HCT116 (cell line): ENCODE data around the gene REG1B. TPM values are rescaled to one million over a fixed set of nuclear protein-coding genes. Genes with fewer than 3 reads are reported as not detected.
"Not testable (repeated sequence)": the region's sequence is repeated elsewhere in the genome, so short reads cannot be mapped to it uniquely, and the experiment has no call there.

Experiments used
- ATAC-seq: fragments of 200-7000 bp; cut with Tn5 transposase; 2 replicates; pipeline ENCODE4 v1.9.1; 2020; ENCODE audit warnings: mild to moderate bottlenecking, moderate library complexity
- BruUV-seq: library from RNA; stranded (reverse); fragments of 400-500 nt; replicated peaks from 2 replicates; lab custom pipeline; 2021; lab: Mats Ljungman, UMichigan
- CTCF ChIA-PET: fragments of 300-600 bp; sonication (Branson Sonifier 250); formaldehyde crosslinking; loops from one replicate; lab custom pipeline; 2021; ENCODE audit warnings: antibody characterized with exemption; lab: Charles Lee
- POLR2A ChIA-PET: fragments of 300-600, 350-600 bp; sonication (Branson Sonifier 250); formaldehyde crosslinking; loops from one replicate; lab custom pipeline; 2021; ENCODE audit warnings: antibody characterized with exemption; lab: Charles Lee
- RAD21 ChIA-PET, 2 experiments: fragments of 300-600 bp; sonication (Branson Sonifier 250); formaldehyde crosslinking; loops; one replicate each; lab custom pipeline; 2023; ENCODE audit warnings: low total read pairs in 2 of 2; ENCODE audit not compliant: uncharacterized antibody in 2 of 2, unreplicated experiment in 2 of 2, low non-redundant PET in 1 of 2; lab: Charles Lee
- DNase-seq: peaks from one replicate; pipeline ENCODE4 v3.0.0-alpha.2; 2010; ENCODE audit warnings: low read depth, low spot score
- H2AFZ ChIP-seq: fragments of 200-600 bp; shearing (Covaris generic), sonication (generic); 2 replicates; pipeline ENCODE4 v1.6.1; 2017; ENCODE audit warnings: low read depth, mixed run types, mixed read lengths, antibody characterized with exemption, low read length; ENCODE audit not compliant: poor library complexity, severe bottlenecking
- H3K27ac ChIP-seq: 2 replicates; pipeline ENCODE4 v1.5.1; 2012; ENCODE audit warnings: low read depth, low read length
- H3K27me3 ChIP-seq: fragments of 200-600 bp; sonication (generic); 2 replicates; pipeline ENCODE4 v1.6.1; 2016; ENCODE audit warnings: mixed run types, low read length, mixed read lengths; ENCODE audit not compliant: insufficient read depth
- H3K36me3 ChIP-seq, 2 experiments: fragments of 200-500 bp in 1 of 2; fragments of 200-600 bp in 1 of 2; sonication (Bioruptor generic) in 1 of 2; sonication (generic) in 1 of 2; 2 replicates each; pipeline versions ENCODE4 v1.5.1 to v1.6.1; 2014 to 2016; ENCODE audit warnings: low read length in 2 of 2, inconsistent platforms in 1 of 2, mixed read lengths in 1 of 2, mixed run types in 1 of 2; ENCODE audit not compliant: insufficient read depth in 2 of 2, control insufficient read depth in 1 of 2
- H3K4me1 ChIP-seq, 2 experiments: fragments of 200-600 bp in 1 of 2; sonication (generic) in 1 of 2; 2 replicates each; pipeline versions ENCODE4 v1.5.1 to v1.6.1; 2012 to 2017; ENCODE audit warnings: low read length in 2 of 2, inconsistent platforms in 1 of 2, mild to moderate bottlenecking in 1 of 2, mixed read lengths in 1 of 2, mixed run types in 1 of 2, moderate library complexity in 1 of 2; ENCODE audit not compliant: insufficient read depth in 2 of 2, control insufficient read depth in 1 of 2
- H3K4me2 ChIP-seq: fragments of 200-600 bp; sonication (generic); 2 replicates; pipeline ENCODE4 v1.6.1; 2017; ENCODE audit warnings: mixed run types, low read length, mixed read lengths
- H3K4me3 ChIP-seq, 2 experiments: fragments of 200-600 bp in 1 of 2; sonication (generic) in 1 of 2; replicated peaks in 1 of 2; 2 replicates each; pipeline ENCODE4 v1.5.1; 2011 to 2016; ENCODE audit warnings: low read length in 2 of 2, control low read depth in 1 of 2, low read depth in 1 of 2, mild to moderate bottlenecking in 1 of 2, mixed read lengths in 1 of 2, mixed run types in 1 of 2
- H3K79me2 ChIP-seq: fragments of 200-600 bp; sonication (generic); 2 replicates; pipeline ENCODE4 v1.6.1; 2017; ENCODE audit warnings: mild to moderate bottlenecking, mixed run types, low read length, moderate library complexity, mixed read lengths; ENCODE audit not compliant: insufficient read depth
- H3K9ac ChIP-seq: fragments of 200-600 bp; sonication (generic); 2 replicates; pipeline ENCODE4 v1.6.1; 2016; ENCODE audit warnings: low read length, mixed read lengths
- H3K9me2 ChIP-seq: fragments of 200-600 bp; sonication (generic), shearing (Covaris generic); 2 replicates; pipeline ENCODE4 v1.6.1; 2017; ENCODE audit warnings: mixed run types, mild to moderate bottlenecking, moderate library complexity; ENCODE audit not compliant: insufficient read depth
- H3K9me3 ChIP-seq, 2 experiments: fragments of 200-500 bp in 1 of 2; fragments of 200-600 bp in 1 of 2; sonication (Bioruptor generic) in 1 of 2; sonication (generic) in 1 of 2; 2 replicates each; pipeline ENCODE4 v1.6.1; 2014 to 2017; ENCODE audit warnings: low read length in 2 of 2, mixed read lengths in 2 of 2, inconsistent platforms in 1 of 2, low read depth in 1 of 2, mild to moderate bottlenecking in 1 of 2, mixed run types in 1 of 2, moderate library complexity in 1 of 2; ENCODE audit not compliant: control insufficient read depth in 1 of 2, insufficient read depth in 1 of 2
- H4K20me1 ChIP-seq: fragments of 200-600 bp; sonication (generic), shearing (Covaris generic); 2 replicates; pipeline ENCODE4 v1.6.1; 2017; ENCODE audit warnings: mixed run types, mild to moderate bottlenecking, moderate library complexity; ENCODE audit not compliant: insufficient read depth
- CBX3 ChIP-seq: IDR thresholded peaks from 2 replicates; pipeline ENCODE4 v1.6.1; 2012; ENCODE audit warnings: low read depth
- EGR1 ChIP-seq: IDR thresholded peaks from 2 replicates; pipeline ENCODE4 v1.6.1; 2012; ENCODE audit warnings: low read depth
- EZH2phosphoT487 ChIP-seq: fragments of 200-600 bp; IDR thresholded peaks from 2 replicates; pipeline ENCODE4 v1.6.1; 2018; ENCODE audit warnings: antibody characterized with exemption, borderline replicate concordance
- POLR2AphosphoS5 ChIP-seq: IDR thresholded peaks from 2 replicates; pipeline ENCODE4 v1.6.1; 2011; ENCODE audit warnings: mild to moderate bottlenecking, low read depth, low read length, moderate library complexity
- RAD21 ChIP-seq: IDR thresholded peaks from 2 replicates; pipeline ENCODE4 v1.6.1; 2012; ENCODE audit warnings: low read depth, mild to moderate bottlenecking
- SIN3A ChIP-seq: IDR thresholded peaks from 2 replicates; pipeline ENCODE4 v1.6.1; 2012; ENCODE audit warnings: low read depth
- TCF7L2 ChIP-seq: IDR thresholded peaks from 2 replicates; pipeline ENCODE4 v1.7.0; 2011; ENCODE audit warnings: borderline replicate concordance, inconsistent platforms; ENCODE audit not compliant: insufficient read depth, insufficient read length; ENCODE audit errors: extremely low read depth
- YY1 ChIP-seq: IDR thresholded peaks from 2 replicates; pipeline ENCODE4 v1.6.1; 2011; ENCODE audit warnings: low read length, low read depth, moderate library complexity, mild to moderate bottlenecking; ENCODE audit not compliant: insufficient replicate concordance; ENCODE audit errors: extremely low read depth
- intact Hi-C: fragments of 100-400 bp; cut with micrococcal nuclease; formaldehyde crosslinking; loops from 2 replicates; pipeline ENCODE4 v1.10.0; 2022
- total RNA-seq: library from RNA; stranded (reverse); gene quantifications from one replicate; pipeline ENCODE4 v1.2.1, GENCODE V29; 2021; ENCODE audit not compliant: unreplicated experiment

The REG1B gene
- total RNA-seq, 1 experiment from 2014 or later: 4.2 TPM

GRCh38 chr2:79065201-79065600 lies 22.6 kb downstream of the REG1B start:
- RAD21 ChIA-PET: no interaction called here
- CTCF ChIA-PET: no interaction called here
- Histone ChIP-seq H3K27me3 (no peaks in the 10 kb centered on the region), H3K9me3 (peaks cover 4 to 30% of the 10 kb centered on the region in 2 experiments; a peak in 2 of 4 replicates), H3K9ac (no peak overlapping the region), H4K20me1 (no peaks in the 10 kb centered on the region), H3K4me2 (no peak overlapping the region), H3K4me3 (no peak overlapping the region), H3K9me2 (no peaks in the 10 kb centered on the region), H3K27ac (no peak overlapping the region), H2AFZ (no peak overlapping the region), H3K36me3 (no peaks in the 10 kb centered on the region), H3K79me2 (no peaks in the 10 kb centered on the region), H3K4me1 (no peaks in the 10 kb centered on the region)
- DNase-seq (no peak), ATAC-seq (no peak)
- intact Hi-C loops: no loop called here
- no TSS peak for BruUV-seq
- TF ChIP-seq RAD21 (no peak), YY1 (no peak), EZH2phosphoT487 (no peak), POLR2AphosphoS5 (no peak), EGR1 (no peak), CBX3 (no peak), SIN3A (no peak), TCF7L2 (no peak)
- POLR2A ChIA-PET: no interaction called here

- H3K4me2 ChIP-seq, H3K9ac ChIP-seq, H3K4me1 ChIP-seq, H3K9me3 ChIP-seq, H3K4me3 ChIP-seq, DNase-seq, H3K27ac ChIP-seq, H4K20me1 ChIP-seq, CTCF ChIA-PET, H3K36me3 ChIP-seq, H3K9me2 ChIP-seq, ATAC-seq, H2AFZ ChIP-seq, intact Hi-C loops, RAD21 ChIA-PET, H3K27me3 ChIP-seq, H3K79me2 ChIP-seq, BruUV-seq, POLR2A ChIA-PET: not testable (repeated sequence)
Observed at GRCh38 chr2:79054769-79055168, 33.0 kb downstream of the REG1B start.

- H3K4me2 ChIP-seq, ATAC-seq, H3K27me3 ChIP-seq, intact Hi-C loops, RAD21 ChIA-PET, CTCF ChIA-PET, H4K20me1 ChIP-seq, H3K9ac ChIP-seq, H3K4me1 ChIP-seq, H3K27ac ChIP-seq, H3K4me3 ChIP-seq, POLR2A ChIA-PET, H2AFZ ChIP-seq, BruUV-seq, DNase-seq, H3K9me2 ChIP-seq, H3K9me3 ChIP-seq, H3K36me3 ChIP-seq, H3K79me2 ChIP-seq: not testable (repeated sequence)
Observed at GRCh38 chr2:79053486-79053885, 34.3 kb downstream of the REG1B start.
